Esophagus squamous epithelium (tissue), 5 donors: ENCODE measurements around the gene ADAM19. TPM values are rescaled to one million over a fixed set of nuclear protein-coding genes. Genes with fewer than 3 reads are reported as not detected.
A peak's percentile ranks its signal among the peaks of the same experiment; 100 is the strongest.

ENCODE experiments used
- DNase-seq: peaks from one replicate; lab custom pipeline; 2025; lab: John Stamatoyannopoulos, UW
- H3K27ac ChIP-seq, 4 donors: fragments of 200-600 bp; sonication (generic); one replicate each; pipeline ENCODE4 v1.5.1; 2016 to 2019; ENCODE audit warnings: mild to moderate bottlenecking in 1 of 4
- H3K27me3 ChIP-seq, 4 donors: fragments of 200-600 bp; sonication (generic); 1 replicate in 3 of 4; 2 replicates in 1 of 4; pipeline versions ENCODE4 v1.5.1 to v1.6.0; 2017 to 2021; ENCODE audit warnings: antibody characterized with exemption in 1 of 4
- H3K36me3 ChIP-seq, 3 donors: fragments of 200-600 bp; sonication (generic); one replicate each; pipeline ENCODE4 v1.5.1; 2016 to 2019
- H3K4me1 ChIP-seq, 3 donors: fragments of 200-600 bp; sonication (generic); one replicate each; pipeline ENCODE4 v1.5.1; 2017 to 2019
- H3K4me3 ChIP-seq, 4 donors: fragments of 200-600 bp; sonication (generic); 1 replicate in 3 of 4; 2 replicates in 1 of 4; pipeline ENCODE4 v1.5.1; 2016 to 2019; ENCODE audit warnings: mild to moderate bottlenecking in 2 of 4, moderate library complexity in 1 of 4
- H3K9me3 ChIP-seq, 3 donors: fragments of 200-600 bp; sonication (generic); one replicate each; pipeline ENCODE4 v1.5.1; 2016 to 2019
- CTCF ChIP-seq, 6 experiments: fragments of 450-650 bp in 4 of 6; fragments of 200-600 bp in 2 of 6; sonication (generic) in 2 of 6; IDR thresholded peaks; one replicate each; pipeline ENCODE4 v1.5.1; 2016 to 2019; ENCODE audit warnings: antibody characterized with exemption in 6 of 6, mild to moderate bottlenecking in 4 of 6, moderate library complexity in 4 of 6
- POLR2A ChIP-seq, 4 donors: fragments of 450-650 bp; IDR thresholded peaks; one replicate each; pipeline ENCODE4 v1.6.1; 2017; ENCODE audit warnings: antibody characterized with exemption in 4 of 4, mild to moderate bottlenecking in 4 of 4, moderate library complexity in 3 of 4
- WGBS, 2 donors: methylation state at CpG; one replicate each; pipeline ENCODE4 v1.1.5; 2018; 5-methylcytosine and 5-hydroxymethylcytosine counted together
- intact Hi-C: fragments of 100-400 bp; cut with DNase I; formaldehyde crosslinking; loops from one replicate; pipeline ENCODE4 v1.15.0; 2022
- total RNA-seq, 4 donors: library from RNA; depleted of rRNA; stranded (reverse); fragments of >200 nt; gene quantifications; one replicate each; pipeline ENCODE4 v1.1.0, GENCODE V29; 2016
- donor health status: DM: yes; HTN: yes; CAD: no.

ADAM19 gene
- total RNA-seq, 4 donors from 2014 or later, result 1.9 to 11.6 (median 4.3) TPM

GRCh38 chr5:157451806-157452205, 123.8 kb downstream of the ADAM19 start:
- H3K4me1 ChIP-seq, result peaks cover 0 to 37% (median 17%) of the 10 kb centered on the region in 3 donors
- no peaks in the 10 kb centered on the region for H3K27me3 ChIP-seq
- H3K27ac ChIP-seq, result no peak overlapping the region
- TF ChIP-seq POLR2A (IDR thresholded peaks at IDR 0.05) (no peak), CTCF (IDR thresholded peaks at IDR 0.05) (no peak)
- intact Hi-C loops, result no loop called here
- H3K36me3 ChIP-seq, result no peaks in the 10 kb centered on the region
- 82 to 88% methylated on average over 2 to 3 of the region's 3 CpGs for WGBS, 2 donors
- DNase-seq, result no peak
- H3K9me3 ChIP-seq, result no peaks in the 10 kb centered on the region
- H3K4me3 ChIP-seq, result no peak overlapping the region

- H3K9me3 ChIP-seq, result no peaks in the 10 kb centered on the region
- whole genome bisulfite sequencing, 2 donors, result 94 to 95% methylated on average over 3 of the region's 3 CpGs
- H3K27me3 ChIP-seq, result no peaks in the 10 kb centered on the region
- no peak for DNase-seq
- no peak for TF ChIP-seq POLR2A (IDR thresholded peaks at IDR 0.05)
- TF ChIP-seq CTCF (IDR thresholded peaks at IDR 0.05), result no peak
- no peaks in the 10 kb centered on the region for H3K36me3 ChIP-seq
- H3K27ac ChIP-seq, result peak overlapping the region in 3 of 4 donors; percentile 37 to 75 (median 64)
- H3K4me3 ChIP-seq, result no peak overlapping the region
- peaks cover 0 to 37% (median 17%) of the 10 kb centered on the region in 3 donors for H3K4me1 ChIP-seq
- intact Hi-C loops, result no loop called here
These were observed 125.6 kb downstream of the ADAM19 start for GRCh38 chr5:157450024-157450423.

- 18 to 21% methylated on average over 3 to 4 of the region's 6 CpGs for WGBS, 2 donors
- no peak for DNase-seq
- no peaks in the 10 kb centered on the region for H3K9me3 ChIP-seq
- H3K27me3 ChIP-seq, result no peaks in the 10 kb centered on the region
- no peak for TF ChIP-seq CTCF (IDR thresholded peaks at IDR 0.05)
- TF ChIP-seq POLR2A (IDR thresholded peaks at IDR 0.05), result no peak
- H3K4me1 ChIP-seq, result peaks cover 0 to 33% (median 17%) of the 10 kb centered on the region in 3 donors
- intact Hi-C loops, result no loop called here
- H3K4me3 ChIP-seq, result no peak overlapping the region
- H3K36me3 ChIP-seq, result no peaks in the 10 kb centered on the region
- H3K27ac ChIP-seq, result peak overlapping the region; percentile 37 to 75 (median 64)
These were observed 126.4 kb downstream of the ADAM19 start for GRCh38 chr5:157449011-157449723.

GRCh38 chr5:157447201-157447637, 128.4 kb downstream of the ADAM19 start:
- H3K9me3 ChIP-seq, result no peaks in the 10 kb centered on the region
- no peak overlapping the region for H3K4me3 ChIP-seq
- peak overlapping the region; percentile 14 to 56 (median 43) for H3K27ac ChIP-seq
- peaks cover 0 to 33% (median 17%) of the 10 kb centered on the region in 3 donors for H3K4me1 ChIP-seq
- WGBS, 2 donors, result 49 to 69% methylated on average over 6 to 12 of the region's 13 CpGs
- intact Hi-C loops, result no loop called here
- no peaks in the 10 kb centered on the region for H3K27me3 ChIP-seq
- no peaks in the 10 kb centered on the region for H3K36me3 ChIP-seq
- no peak for DNase-seq
- TF ChIP-seq CTCF (IDR thresholded peaks at IDR 0.05) (no peak), POLR2A (IDR thresholded peaks at IDR 0.05) (no peak)

GRCh38 chr5:157446412-157446935, 129.1 kb downstream of the ADAM19 start:
- Histone ChIP-seq H3K27me3 (no peaks in the 10 kb centered on the region), H3K4me3 (no peak overlapping the region), H3K36me3 (no peaks in the 10 kb centered on the region), H3K27ac (no peak overlapping the region), H3K4me1 (peaks cover 0 to 33% (median 17%) of the 10 kb centered on the region in 3 donors), H3K9me3 (no peaks in the 10 kb centered on the region)
- intact Hi-C loops, result no loop called here
- 71 to 76% methylated on average over 9 of the region's 9 CpGs for WGBS, 2 donors
- DNase-seq, result no peak
- TF ChIP-seq POLR2A (IDR thresholded peaks at IDR 0.05), result no peak
- TF ChIP-seq CTCF (IDR thresholded peaks at IDR 0.05), result no peak
